Activated naive CD4-positive, alpha-beta T cell treated with anti-CD3 and anti-CD28 coated beads, Interleukin-2, amount 10 ng/mL, durations not matched to agents 7 days and 5 days (primary cell): ENCODE measurements around the gene NKRF.
"Not testable (repeated sequence)": the region's sequence is repeated elsewhere in the genome, so short reads cannot be mapped to it uniquely, and the experiment has no call there.

ENCODE experiments used
- CTCF ChIA-PET: fragments of 350-600 bp; sonication (Branson Sonifier 250); formaldehyde crosslinking; loops from one replicate; lab custom pipeline; 2021; ENCODE audit warnings: antibody characterized with exemption; lab: Charles Lee
- DNase-seq: peaks from one replicate; pipeline ENCODE4 v3.0.0-alpha.2; 2020
- H3K27ac Mint-ChIP-seq: one replicate; pipeline ENCODE4 v1.8.0; 2021; ENCODE audit warnings: mild to moderate bottlenecking, moderate library complexity, mixed read lengths
- H3K27me3 Mint-ChIP-seq: one replicate; pipeline ENCODE4 v1.8.0; 2021; ENCODE audit warnings: mild to moderate bottlenecking, mixed read lengths
- H3K36me3 Mint-ChIP-seq: one replicate; pipeline ENCODE4 v1.8.0; 2021; ENCODE audit warnings: mixed read lengths
- H3K4me1 Mint-ChIP-seq: one replicate; pipeline ENCODE4 v1.8.0; 2021; ENCODE audit warnings: mixed read lengths
- H3K4me3 Mint-ChIP-seq: one replicate; pipeline ENCODE4 v1.8.0; 2021; ENCODE audit warnings: mild to moderate bottlenecking, moderate library complexity, mixed read lengths
- H3K9me3 Mint-ChIP-seq: one replicate; pipeline ENCODE4 v1.8.0; 2021; ENCODE audit warnings: mixed read lengths

The NKRF gene

GRCh38 chrX:119606280-119607017 is at the start of gene NKRF:
NKRF (minus strand) TSS chrX:119606424.
- H3K4me3 Mint-ChIP-seq: peak within 1 kb of the TSS; percentile 94

GRCh38 chrX:119655125-119655524 is 48.9 kb upstream of the NKRF start:
- Mint-ChIP-seq H3K9me3 (no peaks in the 10 kb centered on the region), H3K27ac (peak overlapping the region; percentile 8), H3K4me3 (no peak overlapping the region), H3K4me1 (peaks cover 33% of the 10 kb centered on the region), H3K27me3 (no peaks in the 10 kb centered on the region), H3K36me3 (peaks cover 46% of the 10 kb centered on the region)
- CTCF ChIA-PET: interaction anchor here (0.6 to 1.2 kb wide), 3 partner anchors 28 to 75 kb away, joined by 3 to 4 read pairs (median 3); no protein-coding TSS in a partner anchor
- peak; percentile 45 for DNase-seq

More at GRCh38 chrX:119606280-119607017, at the start of gene NKRF:
- H3K27me3 Mint-ChIP-seq: no peaks in the 10 kb centered on the region
- H3K9me3 Mint-ChIP-seq: no peaks in the 10 kb centered on the region
- peaks cover 33% of the 10 kb centered on the region for H3K4me1 Mint-ChIP-seq
- CTCF ChIA-PET: no interaction called here
- peak within 1 kb of the TSS; percentile 98 for H3K27ac Mint-ChIP-seq
- peak; percentile 93 for DNase-seq
- H3K36me3 Mint-ChIP-seq: peaks cover 7% of the 10 kb centered on the region

- peaks cover 35% of the 10 kb centered on the region for H3K4me1 Mint-ChIP-seq
- DNase-seq: peak; percentile 21
- H3K9me3 Mint-ChIP-seq: no peaks in the 10 kb centered on the region
- peak overlapping the region; percentile 81 for H3K27ac Mint-ChIP-seq
- H3K4me3 Mint-ChIP-seq: no peak overlapping the region
- CTCF ChIA-PET: interaction anchor here (0.9 to 1.2 kb wide), 2 partner anchors 38 to 44 kb away, joined by 3 read pairs; no protein-coding TSS in a partner anchor
- no peaks in the 10 kb centered on the region for H3K27me3 Mint-ChIP-seq
- H3K36me3 Mint-ChIP-seq: peaks cover 41% of the 10 kb centered on the region
Measured at GRCh38 chrX:119654112-119654531, 47.9 kb upstream of the NKRF start.

DNA sequence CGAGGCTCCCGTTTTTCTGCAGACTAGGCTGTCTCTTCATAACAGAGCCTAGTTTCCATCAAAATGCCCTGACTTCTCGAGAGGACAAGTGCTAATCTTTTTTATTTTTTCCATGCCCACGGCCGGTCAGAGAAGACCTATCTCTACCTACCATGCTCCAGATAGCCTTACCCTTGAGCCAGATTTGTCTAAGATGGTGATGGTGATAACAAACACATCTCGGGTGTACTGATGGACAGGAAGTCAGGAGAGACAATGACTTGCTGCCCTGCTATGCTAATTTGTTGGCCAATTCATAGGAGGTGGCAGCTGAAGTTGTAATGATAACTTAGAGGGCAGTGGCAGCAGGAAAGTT is 42.2 kb upstream of the NKRF start:
- DNase-seq: no peak
- Mint-ChIP-seq H3K36me3 (peaks cover 44% of the 10 kb centered on the region), H3K4me1 (peaks cover 35% of the 10 kb centered on the region), H3K27ac (peak overlapping the region; percentile 82), H3K9me3 (no peaks in the 10 kb centered on the region), H3K4me3 (no peak overlapping the region), H3K27me3 (no peaks in the 10 kb centered on the region)
- CTCF ChIA-PET: interaction anchor here (1.0 kb wide), 1 partner anchor 12 kb away, joined by 3 read pairs; no protein-coding TSS in a partner anchor

DNA sequence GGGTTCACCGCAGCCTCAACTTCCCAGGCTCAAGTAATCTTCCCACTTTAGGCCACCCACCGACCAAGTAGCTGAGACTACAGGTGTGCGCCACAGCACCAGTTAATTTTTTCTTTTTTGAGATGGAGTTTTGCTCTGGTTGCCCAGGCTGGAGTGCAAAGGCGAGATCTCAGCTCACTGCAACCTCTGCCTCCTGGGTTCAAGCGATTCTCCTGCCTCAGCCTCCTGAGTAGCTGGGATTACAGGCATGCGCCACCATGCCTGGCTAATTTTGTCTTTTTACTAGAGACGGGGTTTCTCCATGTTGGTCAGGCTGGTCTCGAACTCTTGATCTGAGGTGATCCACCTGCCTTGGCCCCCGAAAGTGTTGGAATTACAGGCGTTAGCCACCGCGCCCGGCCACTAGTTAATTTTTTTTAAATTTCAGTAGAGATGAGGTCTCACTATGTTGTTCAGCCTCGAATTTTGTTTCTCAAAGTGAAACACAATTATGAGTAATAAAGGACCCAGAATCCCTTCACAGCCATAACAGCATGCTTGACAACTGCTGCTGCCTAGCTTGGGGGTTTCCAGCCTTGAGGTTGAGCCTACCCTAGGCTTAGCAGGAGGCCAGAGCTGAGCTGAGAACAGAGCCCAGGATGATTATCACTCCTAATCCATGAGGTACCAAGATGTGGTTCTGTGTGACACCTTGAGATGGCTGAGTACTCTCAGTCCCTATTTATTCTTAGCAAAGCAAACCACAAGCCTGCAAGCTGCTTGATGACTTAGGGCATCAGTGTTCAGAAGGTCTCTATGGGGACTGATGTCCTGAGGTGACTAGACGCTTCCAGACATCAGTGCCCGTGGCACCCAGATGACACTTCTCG is 41.6 kb upstream of the NKRF start:
- no peak overlapping the region for H3K4me3 Mint-ChIP-seq
- peak; percentile 38 for DNase-seq
- CTCF ChIA-PET: interaction anchor here (0.6 to 1.0 kb wide), 2 partner anchors 12 to 34 kb away, joined by 3 read pairs; no protein-coding TSS in a partner anchor
- peaks cover 32% of the 10 kb centered on the region for H3K4me1 Mint-ChIP-seq
- H3K9me3 Mint-ChIP-seq: no peaks in the 10 kb centered on the region
- no peaks in the 10 kb centered on the region for H3K27me3 Mint-ChIP-seq
- peaks cover 40% of the 10 kb centered on the region for H3K36me3 Mint-ChIP-seq
- H3K27ac Mint-ChIP-seq: peak overlapping the region; percentile 82

DNA sequence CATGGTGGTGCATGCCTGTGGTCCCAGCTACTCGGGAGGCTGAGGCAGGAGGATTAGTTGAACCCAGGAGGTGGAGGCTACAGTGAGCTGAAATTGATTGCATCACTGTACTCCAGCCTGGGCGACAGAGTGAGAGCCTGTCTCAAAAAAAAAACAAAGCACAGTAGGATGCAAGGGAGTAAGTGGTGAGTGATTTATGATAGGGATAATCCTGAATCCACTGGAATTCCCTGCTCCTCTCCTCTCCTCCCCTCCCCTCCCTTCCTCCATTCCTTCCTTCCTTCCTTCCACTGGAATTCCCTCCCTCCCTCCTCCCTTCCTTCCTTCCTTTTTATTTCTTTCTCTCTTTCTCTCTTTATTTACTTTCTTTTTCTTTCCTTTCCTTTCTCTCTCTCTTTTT is 40.9 kb upstream of the NKRF start:
- peak overlapping the region; percentile 58 for H3K27ac Mint-ChIP-seq
- peaks cover 46% of the 10 kb centered on the region for H3K36me3 Mint-ChIP-seq
- H3K4me1 Mint-ChIP-seq: peaks cover 32% of the 10 kb centered on the region
- H3K9me3 Mint-ChIP-seq: no peaks in the 10 kb centered on the region
- no peaks in the 10 kb centered on the region for H3K27me3 Mint-ChIP-seq
- H3K4me3 Mint-ChIP-seq: no peak overlapping the region
- no peak for DNase-seq
- CTCF ChIA-PET: interaction anchor here (1.0 kb wide), 1 partner anchor 37 kb away, joined by 3 read pairs; no protein-coding TSS in a partner anchor

DNA sequence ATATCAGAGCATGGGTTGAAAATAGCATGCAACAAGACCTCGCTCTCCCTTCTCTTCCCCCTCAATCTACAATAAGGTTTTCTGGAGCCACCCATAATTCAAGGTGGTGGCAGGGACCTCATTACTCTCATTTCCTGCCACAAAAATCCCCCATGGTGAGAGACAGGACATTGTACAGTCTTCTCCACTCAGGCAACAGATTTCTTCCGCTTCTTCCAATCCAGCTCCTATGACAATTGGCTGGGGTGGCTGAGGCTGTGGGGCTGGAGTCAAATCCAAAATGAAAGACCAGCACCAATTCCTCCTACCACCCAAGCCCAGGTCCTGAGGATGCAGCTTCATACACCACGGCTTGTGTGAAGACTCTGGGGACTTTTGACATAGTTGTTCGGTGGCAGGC is 40.3 kb upstream of the NKRF start:
- H3K4me1 Mint-ChIP-seq: peaks cover 32% of the 10 kb centered on the region
- H3K27me3 Mint-ChIP-seq: no peaks in the 10 kb centered on the region
- H3K27ac Mint-ChIP-seq: peak overlapping the region; percentile 58
- DNase-seq: no peak
- no peak overlapping the region for H3K4me3 Mint-ChIP-seq
- peaks cover 47% of the 10 kb centered on the region for H3K36me3 Mint-ChIP-seq
- CTCF ChIA-PET: interaction anchor here (0.7 to 1.0 kb wide), 2 partner anchors 37 to 38 kb away, joined by 3 read pairs; no protein-coding TSS in a partner anchor
- H3K9me3 Mint-ChIP-seq: no peaks in the 10 kb centered on the region

DNA sequence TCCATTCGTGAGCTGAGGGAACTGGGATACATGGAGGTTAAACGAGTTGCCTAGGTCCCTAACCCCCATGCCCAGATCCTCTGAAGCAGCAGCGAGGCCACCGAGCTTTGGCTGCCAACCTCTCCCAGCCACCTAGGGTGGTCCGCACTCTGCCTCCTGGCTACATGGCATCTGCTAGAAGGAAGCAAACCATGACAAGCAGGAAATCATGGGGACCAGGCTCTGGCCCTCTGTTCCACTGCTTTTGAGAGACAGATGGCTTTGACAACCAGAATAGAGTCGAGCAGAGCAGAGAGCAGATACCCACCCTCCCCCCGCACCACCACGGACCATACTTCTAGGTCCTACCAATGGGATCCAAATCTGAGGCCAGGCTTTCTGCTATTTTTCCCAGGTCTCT is 37.5 kb upstream of the NKRF start:
- H3K4me1 Mint-ChIP-seq: peaks cover 22% of the 10 kb centered on the region
- peaks cover 51% of the 10 kb centered on the region for H3K36me3 Mint-ChIP-seq
- H3K27me3 Mint-ChIP-seq: no peaks in the 10 kb centered on the region
- no peak overlapping the region for H3K27ac Mint-ChIP-seq
- no peaks in the 10 kb centered on the region for H3K9me3 Mint-ChIP-seq
- CTCF ChIA-PET: no interaction called here
- no peak overlapping the region for H3K4me3 Mint-ChIP-seq
- DNase-seq: no peak

GRCh38 chrX:119640731-119641170 is 34.5 kb upstream of the NKRF start:
- Mint-ChIP-seq H3K36me3 (peaks cover 53% of the 10 kb centered on the region), H3K9me3 (no peaks in the 10 kb centered on the region), H3K4me1 (peaks cover 6% of the 10 kb centered on the region)

GRCh38 chrX:119638725-119639471 is 32.7 kb upstream of the NKRF start:
- no peaks in the 10 kb centered on the region for H3K9me3 Mint-ChIP-seq
- peaks cover 15% of the 10 kb centered on the region for H3K4me1 Mint-ChIP-seq
- H3K4me3 Mint-ChIP-seq: no peak overlapping the region
- peaks cover 63% of the 10 kb centered on the region for H3K36me3 Mint-ChIP-seq
- H3K27ac Mint-ChIP-seq: peak overlapping the region; percentile 65
- no peaks in the 10 kb centered on the region for H3K27me3 Mint-ChIP-seq
- CTCF ChIA-PET: no interaction called here
- DNase-seq: no peak

More at GRCh38 chrX:119640731-119641170, 34.5 kb upstream of the NKRF start:
- no peak for DNase-seq
- Mint-ChIP-seq H3K27ac (peak overlapping the region; percentile 45), H3K27me3 (no peaks in the 10 kb centered on the region), H3K4me3 (no peak overlapping the region)
- CTCF ChIA-PET: no interaction called here

- H3K9me3 Mint-ChIP-seq, CTCF ChIA-PET, DNase-seq, H3K27me3 Mint-ChIP-seq, H3K4me3 Mint-ChIP-seq: not testable (repeated sequence)
- H3K27ac Mint-ChIP-seq: peak overlapping the region; percentile 30
- peaks cover 15% of the 10 kb centered on the region for H3K4me1 Mint-ChIP-seq
- H3K36me3 Mint-ChIP-seq: peaks cover 68% of the 10 kb centered on the region
Measured at GRCh38 chrX:119637421-119637820, 31.2 kb upstream of the NKRF start.

DNA sequence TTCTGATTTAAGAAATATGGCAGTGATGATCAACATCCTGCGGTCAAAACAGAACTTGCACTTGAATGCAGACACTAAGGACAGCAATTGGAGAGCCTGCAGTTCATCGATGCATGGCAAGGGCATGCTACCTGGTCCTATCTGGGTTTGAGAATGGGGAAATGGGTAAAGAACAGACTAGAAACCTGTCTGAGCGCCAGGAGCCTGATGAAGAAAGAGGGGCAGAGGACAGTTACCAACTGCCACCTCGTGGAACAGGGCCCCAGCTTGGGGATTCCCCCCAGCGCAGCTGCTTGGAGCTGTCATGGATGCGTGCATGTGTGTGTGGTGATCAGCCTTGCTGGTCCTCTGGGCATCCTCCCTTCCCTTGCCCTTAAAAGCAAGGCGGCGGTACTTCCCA is 30.2 kb upstream of the NKRF start:
- H3K27ac Mint-ChIP-seq: no peak overlapping the region
- CTCF ChIA-PET: no interaction called here
- no peak for DNase-seq
- no peaks in the 10 kb centered on the region for H3K27me3 Mint-ChIP-seq
- H3K4me1 Mint-ChIP-seq: peaks cover 15% of the 10 kb centered on the region
- H3K4me3 Mint-ChIP-seq: no peak overlapping the region
- H3K9me3 Mint-ChIP-seq: no peaks in the 10 kb centered on the region
- peaks cover 63% of the 10 kb centered on the region for H3K36me3 Mint-ChIP-seq

GRCh38 chrX:119635799-119636198 is 29.6 kb upstream of the NKRF start:
- H3K27ac Mint-ChIP-seq: peak overlapping the region; percentile 84
- H3K36me3 Mint-ChIP-seq: peaks cover 58% of the 10 kb centered on the region
- no peak for DNase-seq
- CTCF ChIA-PET: no interaction called here
- H3K9me3 Mint-ChIP-seq: no peaks in the 10 kb centered on the region
- no peaks in the 10 kb centered on the region for H3K27me3 Mint-ChIP-seq
- H3K4me3 Mint-ChIP-seq: no peak overlapping the region
- peaks cover 13% of the 10 kb centered on the region for H3K4me1 Mint-ChIP-seq
